SK-N-SH (cell line): ENCODE measurements around the gene ZNF576. TPM values are rescaled to one million over a fixed set of nuclear protein-coding genes. Genes with fewer than 3 reads are reported as not detected.
"Not testable (repeated sequence)": the region's sequence is repeated elsewhere in the genome, so short reads cannot be mapped to it uniquely, and the experiment has no call there.

Experiments
- CTCF ChIA-PET: fragments of 300-600, 350-600 bp; formaldehyde crosslinking; extraction: SDS; loops from one replicate; lab custom pipeline; 2021; lab: Yijun Ruan, JAX
- POLR2A ChIA-PET: fragments of 350-600 bp; sonication (Branson Sonifier 250); formaldehyde crosslinking; extraction: SDS; loops from one replicate; lab custom pipeline; 2020; ENCODE audit warnings: antibody characterized with exemption, inconsistent platforms; lab: Yijun Ruan, JAX
- DNase-seq: peaks from one replicate; pipeline ENCODE4 v3.0.0; 2012
- H2AFZ ChIP-seq: fragments of 200-600 bp; sonication (generic); 2 replicates; pipeline ENCODE4 v1.8.1; 2016; ENCODE audit warnings: antibody characterized with exemption, mild to moderate bottlenecking, low read depth
- H3F3A ChIP-seq: fragments of 200-600 bp; sonication (generic); replicated peaks from 2 replicates; pipeline ENCODE3; 2016; ENCODE audit warnings: antibody characterized with exemption, mild to moderate bottlenecking; ENCODE audit not compliant: insufficient read depth
- H3K27ac ChIP-seq, 2 experiments: fragments of 200-500 bp in 1 of 2; fragments of 200-600 bp in 1 of 2; sonication (Bioruptor generic) in 1 of 2; sonication (generic), shearing (Covaris generic) in 1 of 2; 2 replicates each; pipeline versions ENCODE4 v1.5.1 to v1.6.1; 2014 to 2016; ENCODE audit warnings: low read depth in 2 of 2, inconsistent platforms in 1 of 2, low read length in 1 of 2, mild to moderate bottlenecking in 1 of 2, mixed read lengths in 1 of 2
- H3K27me3 ChIP-seq: fragments of 200-600 bp; sonication (generic), shearing (Covaris generic); 2 replicates; pipeline ENCODE4 v1.6.1; 2016; ENCODE audit warnings: mixed run types; ENCODE audit not compliant: insufficient read depth
- H3K36me3 ChIP-seq, 2 experiments: fragments of 200-500 bp in 1 of 2; fragments of 200-600 bp in 1 of 2; sonication (Bioruptor generic) in 1 of 2; sonication (generic) in 1 of 2; replicated peaks in 1 of 2; 2 replicates each; pipeline versions ENCODE3 to v1.5.1; 2014 to 2016; ENCODE audit warnings: low read length in 1 of 2, mild to moderate bottlenecking in 1 of 2; ENCODE audit not compliant: insufficient read depth in 2 of 2, control insufficient read depth in 1 of 2
- H3K4me1 ChIP-seq, 2 experiments: fragments of 200-500 bp in 1 of 2; fragments of 200-600 bp in 1 of 2; sonication (Bioruptor generic) in 1 of 2; sonication (generic), shearing (Covaris generic) in 1 of 2; 2 replicates each; pipeline versions ENCODE4 v1.5.1 to v1.6.1; 2014 to 2016; ENCODE audit warnings: low read depth in 1 of 2, low read length in 1 of 2, mixed run types in 1 of 2; ENCODE audit not compliant: insufficient read depth in 2 of 2, control insufficient read depth in 1 of 2
- H3K4me2 ChIP-seq: fragments of 200-600 bp; sonication (generic), shearing (Covaris generic); 2 replicates; pipeline ENCODE4 v1.6.1; 2017; ENCODE audit warnings: mixed run types
- H3K4me3 ChIP-seq, 2 experiments: fragments of 200-500 bp in 1 of 2; fragments of 200-600 bp in 1 of 2; sonication (Bioruptor generic) in 1 of 2; sonication (generic), shearing (Covaris generic) in 1 of 2; 2 replicates each; pipeline versions ENCODE4 v1.5.1 to v1.8.1; 2014 to 2016; ENCODE audit warnings: low read depth in 2 of 2, inconsistent platforms in 1 of 2, low read length in 1 of 2, mild to moderate bottlenecking in 1 of 2, mixed read lengths in 1 of 2, moderate library complexity in 1 of 2
- H3K79me2 ChIP-seq: fragments of 200-600 bp; sonication (generic); 2 replicates; pipeline ENCODE4 v1.8.1; 2017; ENCODE audit warnings: mild to moderate bottlenecking; ENCODE audit not compliant: insufficient read depth
- H3K9ac ChIP-seq: fragments of 200-600 bp; sonication (generic); 2 replicates; pipeline ENCODE4 v1.6.1; 2017; ENCODE audit warnings: mixed run types
- H3K9me2 ChIP-seq: fragments of 200-600 bp; sonication (generic); 2 replicates; pipeline ENCODE4 v1.6.1; 2017; ENCODE audit warnings: mixed run types
- H3K9me3 ChIP-seq: fragments of 200-600 bp; sonication (generic); 2 replicates; pipeline ENCODE4 v1.6.1; 2017; ENCODE audit warnings: mixed run types, mild to moderate bottlenecking, moderate library complexity
- H4K20me1 ChIP-seq: fragments of 200-600 bp; sonication (generic); 2 replicates; pipeline ENCODE4 v1.6.1; 2017; ENCODE audit warnings: mild to moderate bottlenecking, mixed run types; ENCODE audit not compliant: insufficient read depth
- CHD2 ChIP-seq: fragments of 150-350 bp; IDR thresholded peaks from 2 replicates; pipeline ENCODE4 v1.6.1; 2018; ENCODE audit warnings: low read length; ENCODE audit not compliant: partially characterized antibody
- NRF1 ChIP-seq: IDR thresholded peaks from 2 replicates; pipeline ENCODE4 v1.6.1; 2012; ENCODE audit warnings: low read depth, mild to moderate bottlenecking, low read length
- SMC3 ChIP-seq: IDR thresholded peaks from 2 replicates; pipeline ENCODE4 v1.6.1; 2012; ENCODE audit warnings: low read depth, low read length, improper control_type of control experiment
- WGBS: methylation state at CpG from one replicate; pipeline ENCODE4 v1.1.6; 2017; ENCODE audit warnings: low lambda C conversion rate; 5-methylcytosine and 5-hydroxymethylcytosine counted together
- polyA plus RNA-seq, 3 experiments: library from polyadenylated mRNA; depleted of rRNA; stranded (reverse); fragments of >200 nt; gene quantifications; 2 replicates each; pipeline ENCODE4 v1.2.3, GENCODE V29; 2012
- TF ChIP-seq, protein P1 (sequence below): IDR thresholded peaks from 2 replicates; pipeline ENCODE4 v1.4.0; 2012; ENCODE audit warnings: low read depth
- TF ChIP-seq, protein P2 (sequence below): IDR thresholded peaks from 2 replicates; pipeline ENCODE4 v1.4.0; 2012; ENCODE audit warnings: low read depth, borderline replicate concordance
- TF ChIP-seq, protein P3 (sequence below): IDR thresholded peaks from 2 replicates; pipeline ENCODE4 v1.6.1; 2012; ENCODE audit warnings: mild to moderate bottlenecking, low read depth, low read length, moderate library complexity

ZNF576 gene
- polyA plus RNA-seq, 1 of the 3 experiments (the other 2 are of a cell fraction), result 12.8 TPM

DNA sequence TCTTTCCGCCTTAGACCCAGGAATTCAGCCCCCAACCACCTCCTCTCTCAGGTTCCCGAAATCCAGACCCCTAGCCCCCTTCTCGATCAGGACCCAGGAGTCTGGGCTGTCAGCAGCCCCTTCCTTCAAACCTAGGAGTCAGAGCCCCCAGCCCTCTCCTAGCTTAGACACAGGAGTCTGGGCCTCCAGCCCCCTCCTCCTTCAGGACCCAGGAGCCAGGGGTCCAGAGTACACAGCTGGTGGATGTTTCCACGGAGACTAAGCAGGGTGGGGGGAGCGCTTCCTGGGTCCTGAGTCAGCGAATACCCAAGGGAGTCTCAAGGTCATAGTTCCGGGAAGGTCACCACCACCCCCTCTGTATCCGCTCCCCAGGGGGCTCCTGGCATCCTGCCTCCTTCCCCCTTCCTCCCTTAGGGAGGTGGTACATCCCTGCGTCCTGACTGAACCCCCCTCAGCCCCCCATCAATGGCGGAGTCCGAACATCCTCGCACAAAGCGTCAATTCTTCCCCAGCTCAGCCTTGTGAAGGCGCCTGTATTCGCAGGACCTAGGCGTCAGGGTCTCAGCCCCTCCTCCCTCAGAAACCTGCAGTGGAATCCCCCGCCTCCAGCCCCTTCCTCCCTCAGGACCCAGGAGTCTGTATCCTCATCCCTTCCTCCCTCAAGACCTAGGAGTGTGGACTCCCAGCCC lies 38.6 kb downstream of the ZNF576 start:
- CTCF ChIA-PET, result interaction anchor here (1.3 kb wide), 1 partner anchor 17 kb away, joined by 3 read pairs; no protein-coding TSS in a partner anchor
- TF ChIP-seq SMC3, result no peak
- TF ChIP-seq, protein P1, sequence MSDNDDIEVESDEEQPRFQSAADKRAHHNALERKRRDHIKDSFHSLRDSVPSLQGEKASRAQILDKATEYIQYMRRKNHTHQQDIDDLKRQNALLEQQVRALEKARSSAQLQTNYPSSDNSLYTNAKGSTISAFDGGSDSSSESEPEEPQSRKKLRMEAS, result no peak
- TF ChIP-seq, protein P2, sequence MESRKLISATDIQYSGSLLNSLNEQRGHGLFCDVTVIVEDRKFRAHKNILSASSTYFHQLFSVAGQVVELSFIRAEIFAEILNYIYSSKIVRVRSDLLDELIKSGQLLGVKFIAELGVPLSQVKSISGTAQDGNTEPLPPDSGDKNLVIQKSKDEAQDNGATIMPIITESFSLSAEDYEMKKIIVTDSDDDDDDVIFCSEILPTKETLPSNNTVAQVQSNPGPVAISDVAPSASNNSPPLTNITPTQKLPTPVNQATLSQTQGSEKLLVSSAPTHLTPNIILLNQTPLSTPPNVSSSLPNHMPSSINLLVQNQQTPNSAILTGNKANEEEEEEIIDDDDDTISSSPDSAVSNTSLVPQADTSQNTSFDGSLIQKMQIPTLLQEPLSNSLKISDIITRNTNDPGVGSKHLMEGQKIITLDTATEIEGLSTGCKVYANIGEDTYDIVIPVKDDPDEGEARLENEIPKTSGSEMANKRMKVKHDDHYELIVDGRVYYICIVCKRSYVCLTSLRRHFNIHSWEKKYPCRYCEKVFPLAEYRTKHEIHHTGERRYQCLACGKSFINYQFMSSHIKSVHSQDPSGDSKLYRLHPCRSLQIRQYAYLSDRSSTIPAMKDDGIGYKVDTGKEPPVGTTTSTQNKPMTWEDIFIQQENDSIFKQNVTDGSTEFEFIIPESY, result no peak
- no peak for TF ChIP-seq CHD2
- TF ChIP-seq, protein P3, sequence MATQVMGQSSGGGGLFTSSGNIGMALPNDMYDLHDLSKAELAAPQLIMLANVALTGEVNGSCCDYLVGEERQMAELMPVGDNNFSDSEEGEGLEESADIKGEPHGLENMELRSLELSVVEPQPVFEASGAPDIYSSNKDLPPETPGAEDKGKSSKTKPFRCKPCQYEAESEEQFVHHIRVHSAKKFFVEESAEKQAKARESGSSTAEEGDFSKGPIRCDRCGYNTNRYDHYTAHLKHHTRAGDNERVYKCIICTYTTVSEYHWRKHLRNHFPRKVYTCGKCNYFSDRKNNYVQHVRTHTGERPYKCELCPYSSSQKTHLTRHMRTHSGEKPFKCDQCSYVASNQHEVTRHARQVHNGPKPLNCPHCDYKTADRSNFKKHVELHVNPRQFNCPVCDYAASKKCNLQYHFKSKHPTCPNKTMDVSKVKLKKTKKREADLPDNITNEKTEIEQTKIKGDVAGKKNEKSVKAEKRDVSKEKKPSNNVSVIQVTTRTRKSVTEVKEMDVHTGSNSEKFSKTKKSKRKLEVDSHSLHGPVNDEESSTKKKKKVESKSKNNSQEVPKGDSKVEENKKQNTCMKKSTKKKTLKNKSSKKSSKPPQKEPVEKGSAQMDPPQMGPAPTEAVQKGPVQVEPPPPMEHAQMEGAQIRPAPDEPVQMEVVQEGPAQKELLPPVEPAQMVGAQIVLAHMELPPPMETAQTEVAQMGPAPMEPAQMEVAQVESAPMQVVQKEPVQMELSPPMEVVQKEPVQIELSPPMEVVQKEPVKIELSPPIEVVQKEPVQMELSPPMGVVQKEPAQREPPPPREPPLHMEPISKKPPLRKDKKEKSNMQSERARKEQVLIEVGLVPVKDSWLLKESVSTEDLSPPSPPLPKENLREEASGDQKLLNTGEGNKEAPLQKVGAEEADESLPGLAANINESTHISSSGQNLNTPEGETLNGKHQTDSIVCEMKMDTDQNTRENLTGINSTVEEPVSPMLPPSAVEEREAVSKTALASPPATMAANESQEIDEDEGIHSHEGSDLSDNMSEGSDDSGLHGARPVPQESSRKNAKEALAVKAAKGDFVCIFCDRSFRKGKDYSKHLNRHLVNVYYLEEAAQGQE, result no peak
- TF ChIP-seq NRF1, result no peak
- TF ChIP-seq, all 33 proteins: peak for 0
- Histone ChIP-seq H3K9ac (no peak overlapping the region), H3K79me2 (no peaks in the 10 kb centered on the region), H3K4me3 (no peak overlapping the region), H3F3A (peaks cover 4% of the 10 kb centered on the region), H3K9me3 (no peaks in the 10 kb centered on the region), H3K27ac (no peak overlapping the region), H3K4me2 (no peak overlapping the region), H2AFZ (no peak overlapping the region), H3K4me1 (peaks cover 0 to 8% of the 10 kb centered on the region in 2 experiments; a peak in 1 of 4 replicates), H4K20me1 (no peaks in the 10 kb centered on the region), H3K9me2 (no peaks in the 10 kb centered on the region), H3K27me3 (no peaks in the 10 kb centered on the region; the same call in 1 of the 2 replicates), H3K36me3 (no peaks in the 10 kb centered on the region)
- DNase-seq, result no peak
- POLR2A ChIA-PET, result no interaction called here
- 78% methylated on average over 13 of the region's 17 CpGs for WGBS

DNA sequence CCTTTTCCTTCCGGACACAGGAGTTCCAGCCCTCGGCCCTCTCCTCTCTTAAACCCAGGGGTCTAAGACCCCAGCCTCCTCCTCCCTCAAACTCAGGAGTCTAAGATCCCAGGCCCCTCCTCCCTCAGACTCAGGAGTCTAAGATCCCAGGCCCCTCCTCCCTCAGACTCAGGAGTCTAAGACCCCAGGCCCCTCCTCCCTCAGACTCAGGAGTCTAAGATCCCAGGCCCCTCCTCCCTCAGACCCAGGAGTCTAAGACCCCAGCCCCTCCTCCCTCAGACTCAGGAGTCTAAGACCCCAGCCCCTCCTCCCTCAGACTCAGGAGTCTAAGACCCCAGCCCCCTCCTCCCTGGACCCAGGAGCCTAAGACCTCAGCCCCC lies 39.2 kb downstream of the ZNF576 start:
- DNase-seq, H4K20me1 ChIP-seq, H3K9me2 ChIP-seq, H3K27ac ChIP-seq, H2AFZ ChIP-seq, H3K9me3 ChIP-seq, H3K9ac ChIP-seq, H3K4me3 ChIP-seq, H3K27me3 ChIP-seq, H3F3A ChIP-seq, POLR2A ChIA-PET, H3K36me3 ChIP-seq, H3K79me2 ChIP-seq, H3K4me2 ChIP-seq: not testable (repeated sequence)
- CTCF ChIA-PET, result interaction anchor here (1.3 kb wide), 1 partner anchor 16 kb away, joined by 3 read pairs; no protein-coding TSS in a partner anchor
- 92% methylated on average over 2 of the region's 2 CpGs for WGBS
- peaks cover 0 to 13% of the 10 kb centered on the region in 2 experiments; a peak in 1 of 4 replicates for H3K4me1 ChIP-seq
